ENCODE results near the gene MGAT5. TPM values are rescaled to one million over a fixed set of nuclear protein-coding genes. Genes with fewer than 3 reads are reported as not detected.

The MGAT5 gene
- total RNA-seq, 1 experiment from 2014 or later = 34.0 TPM

DNA sequence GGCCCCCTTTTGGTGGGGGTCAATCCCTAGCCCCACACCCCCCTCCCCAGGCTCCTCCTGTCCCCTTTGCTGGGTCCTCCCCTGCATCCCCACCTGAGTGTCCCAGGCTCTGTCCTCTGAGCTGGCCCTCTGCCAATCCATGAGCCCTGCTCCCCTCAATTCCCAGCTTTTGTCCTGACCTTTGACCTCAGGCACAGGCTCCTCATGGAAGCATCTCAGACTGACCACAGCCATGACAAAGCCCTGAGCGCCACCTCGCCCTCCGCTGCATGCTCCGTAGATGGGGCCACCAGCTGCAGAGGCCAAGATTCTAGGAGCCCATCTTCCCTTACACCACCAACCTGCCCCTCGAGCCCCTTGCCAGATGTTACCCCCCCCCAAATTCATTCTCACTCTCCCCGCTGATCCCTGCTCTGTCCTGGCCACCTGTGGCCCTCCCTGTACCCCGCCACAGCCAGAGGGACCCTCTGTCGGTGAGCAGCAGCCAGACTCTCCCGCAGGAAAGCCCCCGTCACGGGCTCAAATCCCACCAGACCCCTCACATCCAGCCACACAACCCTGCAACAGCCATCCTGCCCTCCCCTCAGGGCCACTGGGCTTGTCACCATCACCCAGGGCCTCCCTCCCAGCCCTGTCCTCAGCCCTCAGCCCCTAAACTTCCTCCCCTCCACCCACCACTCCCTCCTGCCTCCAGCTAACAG, 206.0 kb downstream of the MGAT5 start:
- no peaks in the 10 kb centered on the region for H3K4me1 ChIP-seq (ENCODE audit: control insufficient read depth in 1 of 2, insufficient read depth in 2 of 2, low read length in 2 of 2)
- intact Hi-C loops (cut with micrococcal nuclease) = loop anchor here (10.0 kb wide), 1 partner anchor 315 kb away; no protein-coding TSS in a partner anchor
- no peak for TF ChIP-seq SIN3A (IDR thresholded peaks at IDR 0.05; ENCODE audit: low read depth)
- TF ChIP-seq, protein P1, sequence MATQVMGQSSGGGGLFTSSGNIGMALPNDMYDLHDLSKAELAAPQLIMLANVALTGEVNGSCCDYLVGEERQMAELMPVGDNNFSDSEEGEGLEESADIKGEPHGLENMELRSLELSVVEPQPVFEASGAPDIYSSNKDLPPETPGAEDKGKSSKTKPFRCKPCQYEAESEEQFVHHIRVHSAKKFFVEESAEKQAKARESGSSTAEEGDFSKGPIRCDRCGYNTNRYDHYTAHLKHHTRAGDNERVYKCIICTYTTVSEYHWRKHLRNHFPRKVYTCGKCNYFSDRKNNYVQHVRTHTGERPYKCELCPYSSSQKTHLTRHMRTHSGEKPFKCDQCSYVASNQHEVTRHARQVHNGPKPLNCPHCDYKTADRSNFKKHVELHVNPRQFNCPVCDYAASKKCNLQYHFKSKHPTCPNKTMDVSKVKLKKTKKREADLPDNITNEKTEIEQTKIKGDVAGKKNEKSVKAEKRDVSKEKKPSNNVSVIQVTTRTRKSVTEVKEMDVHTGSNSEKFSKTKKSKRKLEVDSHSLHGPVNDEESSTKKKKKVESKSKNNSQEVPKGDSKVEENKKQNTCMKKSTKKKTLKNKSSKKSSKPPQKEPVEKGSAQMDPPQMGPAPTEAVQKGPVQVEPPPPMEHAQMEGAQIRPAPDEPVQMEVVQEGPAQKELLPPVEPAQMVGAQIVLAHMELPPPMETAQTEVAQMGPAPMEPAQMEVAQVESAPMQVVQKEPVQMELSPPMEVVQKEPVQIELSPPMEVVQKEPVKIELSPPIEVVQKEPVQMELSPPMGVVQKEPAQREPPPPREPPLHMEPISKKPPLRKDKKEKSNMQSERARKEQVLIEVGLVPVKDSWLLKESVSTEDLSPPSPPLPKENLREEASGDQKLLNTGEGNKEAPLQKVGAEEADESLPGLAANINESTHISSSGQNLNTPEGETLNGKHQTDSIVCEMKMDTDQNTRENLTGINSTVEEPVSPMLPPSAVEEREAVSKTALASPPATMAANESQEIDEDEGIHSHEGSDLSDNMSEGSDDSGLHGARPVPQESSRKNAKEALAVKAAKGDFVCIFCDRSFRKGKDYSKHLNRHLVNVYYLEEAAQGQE (IDR thresholded peaks at IDR 0.05; ENCODE audit: low read depth) = no peak
- TF ChIP-seq EZH2phosphoT487 (IDR thresholded peaks at IDR 0.05; ENCODE audit: borderline replicate concordance) = no peak
- no peak for TF ChIP-seq RAD21 (IDR thresholded peaks at IDR 0.05; ENCODE audit: low read depth)
- TF ChIP-seq, protein P2, sequence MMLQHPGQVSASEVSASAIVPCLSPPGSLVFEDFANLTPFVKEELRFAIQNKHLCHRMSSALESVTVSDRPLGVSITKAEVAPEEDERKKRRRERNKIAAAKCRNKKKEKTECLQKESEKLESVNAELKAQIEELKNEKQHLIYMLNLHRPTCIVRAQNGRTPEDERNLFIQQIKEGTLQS (IDR thresholded peaks at IDR 0.05) = no peak
- no peak for TF ChIP-seq POLR2A (IDR thresholded peaks at IDR 0.05; ENCODE audit: borderline replicate concordance, extremely low read depth, insufficient read depth, insufficient read length)
- no peak overlapping the region for H3K27ac ChIP-seq (ENCODE audit: low read depth, low read length)
- ATAC-seq (no peak), DNase-seq (ENCODE audit: low read depth, low spot score) (no peak)
- no peak overlapping the region for H2AFZ ChIP-seq (ENCODE audit: low read depth, low read length, poor library complexity, severe bottlenecking)
- no peak overlapping the region for H3K4me2 ChIP-seq (ENCODE audit: low read length)
- RAD21 ChIA-PET (ENCODE audit: low non-redundant PET in 1 of 2, low total read pairs in 2 of 2, uncharacterized antibody in 2 of 2, unreplicated experiment in 2 of 2) = interaction anchor here in 1 of 2 experiments (0.9 kb wide), 1 partner anchor 9 kb away, joined by 4 read pairs; no protein-coding TSS in a partner anchor
- BruUV-seq (replicated peaks) = no TSS peak
- H3K9me2 ChIP-seq (ENCODE audit: insufficient read depth) = no peaks in the 10 kb centered on the region
- no peaks in the 10 kb centered on the region for H3K27me3 ChIP-seq (ENCODE audit: insufficient read depth, low read length)
- no peaks in the 10 kb centered on the region for H3K36me3 ChIP-seq (ENCODE audit: control insufficient read depth in 1 of 2, insufficient read depth in 2 of 2, low read length in 2 of 2)
- H3K9me3 ChIP-seq (ENCODE audit: control insufficient read depth in 1 of 2, insufficient read depth in 1 of 2, low read depth in 1 of 2, low read length in 2 of 2) = no peaks in the 10 kb centered on the region
- POLR2A ChIA-PET = no interaction called here
- CTCF ChIA-PET = interaction anchor here (0.7 to 1.8 kb wide), 7 partner anchors 9 to 573 kb away, joined by 3 to 13 read pairs (median 4); no protein-coding TSS in a partner anchor
- H3K4me3 ChIP-seq (replicated peaks in 1 of 2; ENCODE audit: low read depth in 1 of 2, low read length in 2 of 2) = no peak overlapping the region
- H3K9ac ChIP-seq (ENCODE audit: low read length) = no peak overlapping the region
- no peaks in the 10 kb centered on the region for H3K79me2 ChIP-seq (ENCODE audit: insufficient read depth, low read length)
- H4K20me1 ChIP-seq (ENCODE audit: insufficient read depth) = no peaks in the 10 kb centered on the region

All from HCT116 (cell line).